ENCODE measurements around the gene IQCM.

IQCM gene

GRCh38 chr4:149766135-149766534 is 49.5 kb downstream of the IQCM start:
- DNase-seq = no peak

- DNase-seq = no peak
Measured at GRCh38 chr4:149765630-149766029, 50.0 kb downstream of the IQCM start.

GRCh38 chr4:149755969-149756368 is 59.7 kb downstream of the IQCM start:
- no peak for DNase-seq

- DNase-seq = no peak
Measured at GRCh38 chr4:149754526-149754925, 61.1 kb downstream of the IQCM start.

- no peak for DNase-seq
Measured at GRCh38 chr4:149752729-149753128, 62.9 kb downstream of the IQCM start.

GRCh38 chr4:149751174-149751573 is 64.5 kb downstream of the IQCM start:
- no peak for DNase-seq

GRCh38 chr4:149749784-149750183 is 65.9 kb downstream of the IQCM start:
- no peak for DNase-seq

- DNase-seq = no peak
Measured at GRCh38 chr4:149747646-149748045, 68.0 kb downstream of the IQCM start.

GRCh38 chr4:149746276-149746675 is 69.4 kb downstream of the IQCM start:
- no peak for DNase-seq

- DNase-seq = no peak
Measured at GRCh38 chr4:149741186-149741831, 74.3 kb downstream of the IQCM start.

- no peak for DNase-seq
Measured at GRCh38 chr4:149738156-149738555, 77.5 kb downstream of the IQCM start.

- DNase-seq = no peak
Measured at GRCh38 chr4:149735796-149736195, 79.8 kb downstream of the IQCM start.

GRCh38 chr4:149728444-149728843 is 87.2 kb downstream of the IQCM start:
- DNase-seq = no peak

GRCh38 chr4:149727663-149728062 is 88.0 kb downstream of the IQCM start:
- no peak for DNase-seq

- no peak for DNase-seq
Measured at GRCh38 chr4:149723065-149723464, 92.6 kb downstream of the IQCM start.

GRCh38 chr4:149719806-149720205 is 95.8 kb downstream of the IQCM start:
- no peak for DNase-seq

- DNase-seq = no peak
Measured at GRCh38 chr4:149719357-149719756, 96.3 kb downstream of the IQCM start.

- DNase-seq = no peak
Measured at GRCh38 chr4:149718500-149718899, 97.1 kb downstream of the IQCM start.

- no peak for DNase-seq
Measured at GRCh38 chr4:149716728-149717127, 98.9 kb downstream of the IQCM start.

GRCh38 chr4:149715822-149716585 is 99.6 kb downstream of the IQCM start:
- DNase-seq = no peak

GRCh38 chr4:149713031-149713430 is 102.6 kb downstream of the IQCM start:
- DNase-seq = no peak

GRCh38 chr4:149711593-149712365 is 103.9 kb downstream of the IQCM start:
- DNase-seq = no peak

GRCh38 chr4:149709640-149710039 is 106.0 kb downstream of the IQCM start:
- DNase-seq = no peak
